Coronary artery (tissue), 2 donors: ENCODE measurements around the gene GSPT1.

Experiments used
- DNase-seq: peaks from one replicate; pipeline ENCODE4 v3.0.0-alpha.2; 2017; ENCODE audit warnings: low spot score
- H3K27ac ChIP-seq, 2 donors: fragments of 200-600 bp; sonication (generic); one replicate each; pipeline ENCODE4 v1.5.1; 2016 to 2019
- H3K4me3 ChIP-seq: fragments of 200-600 bp; sonication (generic); 2 replicates; pipeline ENCODE4 v1.5.1; 2016; ENCODE audit warnings: mild to moderate bottlenecking, moderate library complexity
- CTCF ChIP-seq: fragments of 200-600 bp; sonication (generic); IDR thresholded peaks from one replicate; pipeline ENCODE4 v1.5.1; 2019; ENCODE audit warnings: antibody characterized with exemption

GSPT1 gene

GRCh38 chr16:11890231-11890965 lies 25.4 kb downstream of the GSPT1 start:
- TF ChIP-seq CTCF = no peak
- Histone ChIP-seq H3K4me3 (no peak overlapping the region), H3K27ac (no peak overlapping the region)
- DNase-seq = no peak

GRCh38 chr16:11886881-11887280 lies 28.9 kb downstream of the GSPT1 start:
- no peak for TF ChIP-seq CTCF
- DNase-seq = no peak
- H3K27ac ChIP-seq = no peak overlapping the region
- H3K4me3 ChIP-seq = no peak overlapping the region

- no peak for TF ChIP-seq CTCF
- Histone ChIP-seq H3K4me3 (no peak overlapping the region), H3K27ac (no peak overlapping the region)
- DNase-seq = no peak
Observed at GRCh38 chr16:11884035-11884434, 31.7 kb downstream of the GSPT1 start.

GRCh38 chr16:11880007-11880406 lies 35.7 kb downstream of the GSPT1 start:
- no peak overlapping the region for H3K4me3 ChIP-seq

GRCh38 chr16:11877374-11877773 lies 38.4 kb downstream of the GSPT1 start:
- no peak for DNase-seq
- Histone ChIP-seq H3K4me3 (no peak overlapping the region), H3K27ac (no peak overlapping the region)
- TF ChIP-seq CTCF = no peak

More at GRCh38 chr16:11880007-11880406, 35.7 kb downstream of the GSPT1 start:
- no peak overlapping the region for H3K27ac ChIP-seq
- no peak for DNase-seq
- no peak for TF ChIP-seq CTCF

GRCh38 chr16:11876306-11876705 lies 39.5 kb downstream of the GSPT1 start:
- H3K27ac ChIP-seq = no peak overlapping the region
- no peak for DNase-seq

More at GRCh38 chr16:11876306-11876705, 39.5 kb downstream of the GSPT1 start:
- no peak overlapping the region for H3K4me3 ChIP-seq
- no peak for TF ChIP-seq CTCF
